Measurements from ENCODE around the gene FKBP7. TPM values are rescaled to one million over a fixed set of nuclear protein-coding genes. Genes with fewer than 3 reads are reported as not detected.

The FKBP7 gene
- total and polyA plus RNA-seq, 2 of the 13 experiments (the other 11 are each of a cell fraction or from before 2014, with no cell fraction given) = 12.4 to 14.8 TPM

DNA sequence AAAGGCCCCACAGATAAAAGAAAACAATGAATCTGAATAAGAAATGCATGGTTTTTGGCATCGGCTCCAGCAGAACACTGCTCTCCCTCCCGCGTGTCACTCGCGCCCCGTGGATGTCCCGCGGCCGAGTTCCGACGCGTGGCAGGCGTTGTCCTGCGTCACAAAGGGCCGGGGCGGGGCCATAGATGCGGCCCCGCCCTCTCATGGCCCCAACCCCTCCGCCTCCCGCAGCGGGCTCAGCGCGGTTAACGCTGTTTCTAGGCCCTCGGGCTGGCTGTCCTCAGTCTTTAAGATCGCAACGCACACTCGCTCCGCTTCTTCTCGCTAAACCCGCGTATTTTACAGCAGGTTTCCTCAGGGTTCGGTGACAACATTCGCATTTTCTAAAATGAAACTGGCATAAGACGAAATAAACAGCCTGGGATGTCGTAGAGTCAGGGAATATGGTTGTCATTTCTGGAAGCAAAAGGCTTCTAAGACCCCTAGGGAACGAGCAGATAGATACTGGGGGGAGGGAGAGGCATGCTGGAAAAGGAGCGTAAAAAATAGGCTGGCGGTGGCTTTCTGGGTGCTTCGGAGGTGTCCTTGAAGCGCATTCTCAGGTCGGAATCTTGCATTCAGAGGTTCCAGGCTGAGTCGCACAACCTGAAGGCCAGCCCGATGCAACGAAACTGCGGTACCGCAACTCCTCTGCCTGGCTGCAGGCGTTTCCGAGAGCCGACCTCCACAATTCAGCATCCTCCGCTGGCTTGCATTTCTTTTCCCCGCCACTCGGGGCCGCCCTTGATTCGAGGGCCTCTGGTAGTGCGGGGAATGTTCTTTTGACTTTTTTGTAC is at the start of gene FKBP7 (continued):
- TF ChIP-seq, protein P1, sequence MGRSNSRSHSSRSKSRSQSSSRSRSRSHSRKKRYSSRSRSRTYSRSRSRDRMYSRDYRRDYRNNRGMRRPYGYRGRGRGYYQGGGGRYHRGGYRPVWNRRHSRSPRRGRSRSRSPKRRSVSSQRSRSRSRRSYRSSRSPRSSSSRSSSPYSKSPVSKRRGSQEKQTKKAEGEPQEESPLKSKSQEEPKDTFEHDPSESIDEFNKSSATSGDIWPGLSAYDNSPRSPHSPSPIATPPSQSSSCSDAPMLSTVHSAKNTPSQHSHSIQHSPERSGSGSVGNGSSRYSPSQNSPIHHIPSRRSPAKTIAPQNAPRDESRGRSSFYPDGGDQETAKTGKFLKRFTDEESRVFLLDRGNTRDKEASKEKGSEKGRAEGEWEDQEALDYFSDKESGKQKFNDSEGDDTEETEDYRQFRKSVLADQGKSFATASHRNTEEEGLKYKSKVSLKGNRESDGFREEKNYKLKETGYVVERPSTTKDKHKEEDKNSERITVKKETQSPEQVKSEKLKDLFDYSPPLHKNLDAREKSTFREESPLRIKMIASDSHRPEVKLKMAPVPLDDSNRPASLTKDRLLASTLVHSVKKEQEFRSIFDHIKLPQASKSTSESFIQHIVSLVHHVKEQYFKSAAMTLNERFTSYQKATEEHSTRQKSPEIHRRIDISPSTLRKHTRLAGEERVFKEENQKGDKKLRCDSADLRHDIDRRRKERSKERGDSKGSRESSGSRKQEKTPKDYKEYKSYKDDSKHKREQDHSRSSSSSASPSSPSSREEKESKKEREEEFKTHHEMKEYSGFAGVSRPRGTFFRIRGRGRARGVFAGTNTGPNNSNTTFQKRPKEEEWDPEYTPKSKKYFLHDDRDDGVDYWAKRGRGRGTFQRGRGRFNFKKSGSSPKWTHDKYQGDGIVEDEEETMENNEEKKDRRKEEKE (IDR thresholded peaks at IDR 0.05) = no peak
- TF ChIP-seq HOXA3 (CRISPR knock-in tag; IDR thresholded peaks at IDR 0.05) (peak; percentile 87), ZC3H4 (CRISPR knock-in tag; IDR thresholded peaks at IDR 0.05; ENCODE audit: borderline replicate concordance) (0 out of 2 replicates have a peak, but pooled peaks have one; percentile 2), GABPA (IDR thresholded peaks at IDR 0.05; ENCODE audit: low read depth, low read length) (no peak), GABPA (CRISPR knock-in tag; IDR thresholded peaks at IDR 0.05; ENCODE audit: low read depth) (0 out of 2 replicates have a peak, but pooled peaks have one; percentile 28), SRSF1 (optimal IDR thresholded peaks at IDR 0.05; ENCODE audit: low read depth, low read length) (peak; percentile 26), CCAR2 (optimal IDR thresholded peaks at IDR 0.05; ENCODE audit: low read depth, low read length) (no peak), ZNF720 (CRISPR knock-in tag; IDR thresholded peaks at IDR 0.05) (0 out of 2 replicates have a peak, but pooled peaks have one; percentile 51), HDAC6 (IDR thresholded peaks at IDR 0.05; ENCODE audit: low read depth, low read length) (no peak)
- TF ChIP-seq, protein P2, sequence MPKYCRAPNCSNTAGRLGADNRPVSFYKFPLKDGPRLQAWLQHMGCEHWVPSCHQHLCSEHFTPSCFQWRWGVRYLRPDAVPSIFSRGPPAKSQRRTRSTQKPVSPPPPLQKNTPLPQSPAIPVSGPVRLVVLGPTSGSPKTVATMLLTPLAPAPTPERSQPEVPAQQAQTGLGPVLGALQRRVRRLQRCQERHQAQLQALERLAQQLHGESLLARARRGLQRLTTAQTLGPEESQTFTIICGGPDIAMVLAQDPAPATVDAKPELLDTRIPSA (CRISPR knock-in tag; IDR thresholded peaks at IDR 0.05; ENCODE audit: borderline replicate concordance) = no peak
- TF ChIP-seq, protein P3, sequence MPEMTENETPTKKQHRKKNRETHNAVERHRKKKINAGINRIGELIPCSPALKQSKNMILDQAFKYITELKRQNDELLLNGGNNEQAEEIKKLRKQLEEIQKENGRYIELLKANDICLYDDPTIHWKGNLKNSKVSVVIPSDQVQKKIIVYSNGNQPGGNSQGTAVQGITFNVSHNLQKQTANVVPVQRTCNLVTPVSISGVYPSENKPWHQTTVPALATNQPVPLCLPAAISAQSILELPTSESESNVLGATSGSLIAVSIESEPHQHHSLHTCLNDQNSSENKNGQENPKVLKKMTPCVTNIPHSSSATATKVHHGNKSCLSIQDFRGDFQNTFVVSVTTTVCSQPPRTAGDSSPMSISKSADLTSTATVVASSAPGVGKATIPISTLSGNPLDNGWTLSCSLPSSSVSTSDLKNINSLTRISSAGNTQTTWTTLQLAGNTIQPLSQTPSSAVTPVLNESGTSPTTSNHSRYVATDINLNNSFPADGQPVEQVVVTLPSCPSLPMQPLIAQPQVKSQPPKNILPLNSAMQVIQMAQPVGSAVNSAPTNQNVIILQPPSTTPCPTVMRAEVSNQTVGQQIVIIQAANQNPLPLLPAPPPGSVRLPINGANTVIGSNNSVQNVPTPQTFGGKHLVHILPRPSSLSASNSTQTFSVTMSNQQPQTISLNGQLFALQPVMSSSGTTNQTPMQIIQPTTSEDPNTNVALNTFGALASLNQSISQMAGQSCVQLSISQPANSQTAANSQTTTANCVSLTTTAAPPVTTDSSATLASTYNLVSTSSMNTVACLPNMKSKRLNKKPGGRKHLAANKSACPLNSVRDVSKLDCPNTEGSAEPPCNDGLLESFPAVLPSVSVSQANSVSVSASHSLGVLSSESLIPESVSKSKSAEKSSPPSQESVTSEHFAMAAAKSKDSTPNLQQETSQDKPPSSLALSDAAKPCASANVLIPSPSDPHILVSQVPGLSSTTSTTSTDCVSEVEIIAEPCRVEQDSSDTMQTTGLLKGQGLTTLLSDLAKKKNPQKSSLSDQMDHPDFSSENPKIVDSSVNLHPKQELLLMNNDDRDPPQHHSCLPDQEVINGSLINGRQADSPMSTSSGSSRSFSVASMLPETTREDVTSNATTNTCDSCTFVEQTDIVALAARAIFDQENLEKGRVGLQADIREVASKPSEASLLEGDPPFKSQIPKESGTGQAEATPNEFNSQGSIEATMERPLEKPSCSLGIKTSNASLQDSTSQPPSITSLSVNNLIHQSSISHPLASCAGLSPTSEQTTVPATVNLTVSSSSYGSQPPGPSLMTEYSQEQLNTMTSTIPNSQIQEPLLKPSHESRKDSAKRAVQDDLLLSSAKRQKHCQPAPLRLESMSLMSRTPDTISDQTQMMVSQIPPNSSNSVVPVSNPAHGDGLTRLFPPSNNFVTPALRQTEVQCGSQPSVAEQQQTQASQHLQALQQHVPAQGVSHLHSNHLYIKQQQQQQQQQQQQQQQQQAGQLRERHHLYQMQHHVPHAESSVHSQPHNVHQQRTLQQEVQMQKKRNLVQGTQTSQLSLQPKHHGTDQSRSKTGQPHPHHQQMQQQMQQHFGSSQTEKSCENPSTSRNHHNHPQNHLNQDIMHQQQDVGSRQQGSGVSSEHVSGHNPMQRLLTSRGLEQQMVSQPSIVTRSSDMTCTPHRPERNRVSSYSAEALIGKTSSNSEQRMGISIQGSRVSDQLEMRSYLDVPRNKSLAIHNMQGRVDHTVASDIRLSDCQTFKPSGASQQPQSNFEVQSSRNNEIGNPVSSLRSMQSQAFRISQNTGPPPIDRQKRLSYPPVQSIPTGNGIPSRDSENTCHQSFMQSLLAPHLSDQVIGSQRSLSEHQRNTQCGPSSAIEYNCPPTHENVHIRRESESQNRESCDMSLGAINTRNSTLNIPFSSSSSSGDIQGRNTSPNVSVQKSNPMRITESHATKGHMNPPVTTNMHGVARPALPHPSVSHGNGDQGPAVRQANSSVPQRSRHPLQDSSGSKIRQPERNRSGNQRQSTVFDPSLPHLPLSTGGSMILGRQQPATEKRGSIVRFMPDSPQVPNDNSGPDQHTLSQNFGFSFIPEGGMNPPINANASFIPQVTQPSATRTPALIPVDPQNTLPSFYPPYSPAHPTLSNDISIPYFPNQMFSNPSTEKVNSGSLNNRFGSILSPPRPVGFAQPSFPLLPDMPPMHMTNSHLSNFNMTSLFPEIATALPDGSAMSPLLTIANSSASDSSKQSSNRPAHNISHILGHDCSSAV (CRISPR knock-in tag; IDR thresholded peaks at IDR 0.05; ENCODE audit: borderline replicate concordance) = no peak; the same call in 1 of the 2 replicates
- TF ChIP-seq, protein P4, sequence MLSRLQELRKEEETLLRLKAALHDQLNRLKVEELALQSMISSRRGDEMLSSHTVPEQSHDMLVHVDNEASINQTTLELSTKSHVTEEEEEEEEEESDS (CRISPR knock-in tag; IDR thresholded peaks at IDR 0.05; ENCODE audit: borderline replicate concordance) = no peak; the same call in 1 of the 2 replicates
- TF ChIP-seq, protein P5, sequence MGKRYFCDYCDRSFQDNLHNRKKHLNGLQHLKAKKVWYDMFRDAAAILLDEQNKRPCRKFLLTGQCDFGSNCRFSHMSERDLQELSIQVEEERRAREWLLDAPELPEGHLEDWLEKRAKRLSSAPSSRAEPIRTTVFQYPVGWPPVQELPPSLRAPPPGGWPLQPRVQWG (CRISPR knock-in tag; IDR thresholded peaks at IDR 0.05; ENCODE audit: borderline replicate concordance, low read depth) = no peak
